UCSD-AML1 (cell line): ENCODE measurements around the gene STK10.

ENCODE experiments used
- DNase-seq: peaks from one replicate; lab custom pipeline; 2025; ENCODE audit not compliant: unreplicated experiment; lab: John Stamatoyannopoulos, UW

The STK10 gene

DNA sequence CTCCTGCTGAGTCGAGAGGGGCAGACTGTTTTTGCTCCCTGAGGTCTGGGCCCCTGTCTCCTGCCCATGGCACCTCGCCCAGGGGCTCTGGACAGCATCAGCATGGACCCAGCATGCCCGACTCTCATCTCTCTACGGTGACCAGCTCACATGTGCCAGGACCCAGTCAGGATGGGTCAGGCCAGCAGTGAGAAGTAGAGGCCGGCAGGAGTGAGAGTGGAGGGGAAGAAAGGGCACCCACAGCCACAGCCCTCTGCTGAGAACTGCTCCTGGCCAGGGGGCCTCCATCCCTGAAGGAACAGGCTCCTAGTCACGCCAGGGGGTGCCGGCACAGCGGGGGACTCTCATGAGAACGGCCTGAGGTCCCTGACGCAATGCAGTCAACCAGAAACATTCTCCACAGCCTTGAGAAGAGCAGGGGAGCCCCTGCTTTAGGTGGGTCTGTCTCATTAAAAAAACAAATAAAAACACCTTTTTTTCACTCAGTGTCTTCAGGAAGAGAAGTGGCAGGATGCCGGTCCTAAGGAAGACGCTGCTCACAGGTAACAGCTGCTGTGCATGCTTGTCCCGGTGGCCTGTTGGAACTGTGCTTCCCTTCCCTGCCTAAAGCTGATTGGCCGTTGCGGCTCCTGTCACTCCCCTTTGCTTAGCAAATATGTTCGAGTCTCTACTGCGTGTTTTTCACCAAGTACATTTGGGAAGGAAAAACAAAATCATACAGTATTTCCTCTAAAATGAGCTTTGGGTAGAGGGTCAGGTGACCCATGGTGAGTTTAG lies 95.9 kb downstream of the STK10 start:
- DNase-seq = no peak

DNA sequence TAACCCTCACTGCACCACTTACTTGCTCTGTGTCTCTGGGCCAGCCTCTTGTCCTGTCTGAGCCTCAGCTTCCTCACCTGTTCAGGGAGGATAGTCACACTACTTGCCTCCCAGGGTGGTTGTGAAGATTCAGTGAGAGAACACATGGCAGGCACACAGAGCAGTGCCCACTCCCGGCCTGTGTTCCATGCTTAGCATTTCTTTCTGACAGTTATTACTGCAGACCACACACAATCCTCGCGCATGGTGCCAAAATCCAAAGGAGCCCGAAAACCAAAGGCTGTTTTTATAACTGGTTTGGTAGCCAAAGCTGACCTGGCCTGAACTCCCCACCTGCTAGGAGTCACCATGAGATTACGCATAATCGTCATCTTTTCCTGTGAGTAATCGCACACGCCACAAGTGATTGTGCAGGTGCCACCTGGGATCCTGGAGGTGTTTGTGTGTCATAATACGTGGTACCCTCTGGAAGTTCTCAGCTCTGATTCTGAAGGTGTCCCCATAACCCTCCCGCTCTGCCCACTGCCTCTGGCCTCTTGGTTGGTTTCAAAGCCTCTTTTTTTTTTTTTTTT lies 97.0 kb downstream of the STK10 start:
- no peak for DNase-seq

- no peak for DNase-seq
These were observed 98.5 kb downstream of the STK10 start for GRCh38 chr5:172089298-172090117.

DNA sequence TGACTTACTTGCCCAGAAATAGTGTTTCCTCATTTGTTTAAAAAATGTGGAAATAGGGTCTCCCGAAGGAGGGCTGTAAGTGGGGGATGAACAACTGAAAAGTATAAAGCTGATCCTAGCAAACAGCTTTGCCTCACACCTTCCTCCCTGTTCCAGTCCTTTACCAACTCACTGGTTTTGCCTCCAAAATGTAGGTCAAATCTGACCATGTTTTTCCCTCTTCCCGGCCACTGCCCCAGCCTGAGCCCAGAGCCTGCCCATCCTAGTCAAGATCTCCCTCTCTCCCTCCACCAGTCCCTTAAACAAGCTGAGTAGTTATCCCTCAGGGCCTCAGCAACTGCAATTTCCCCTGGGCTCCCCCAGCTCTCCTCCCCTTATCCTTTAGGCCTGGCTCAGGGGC lies 99.2 kb downstream of the STK10 start:
- no peak for DNase-seq

DNA sequence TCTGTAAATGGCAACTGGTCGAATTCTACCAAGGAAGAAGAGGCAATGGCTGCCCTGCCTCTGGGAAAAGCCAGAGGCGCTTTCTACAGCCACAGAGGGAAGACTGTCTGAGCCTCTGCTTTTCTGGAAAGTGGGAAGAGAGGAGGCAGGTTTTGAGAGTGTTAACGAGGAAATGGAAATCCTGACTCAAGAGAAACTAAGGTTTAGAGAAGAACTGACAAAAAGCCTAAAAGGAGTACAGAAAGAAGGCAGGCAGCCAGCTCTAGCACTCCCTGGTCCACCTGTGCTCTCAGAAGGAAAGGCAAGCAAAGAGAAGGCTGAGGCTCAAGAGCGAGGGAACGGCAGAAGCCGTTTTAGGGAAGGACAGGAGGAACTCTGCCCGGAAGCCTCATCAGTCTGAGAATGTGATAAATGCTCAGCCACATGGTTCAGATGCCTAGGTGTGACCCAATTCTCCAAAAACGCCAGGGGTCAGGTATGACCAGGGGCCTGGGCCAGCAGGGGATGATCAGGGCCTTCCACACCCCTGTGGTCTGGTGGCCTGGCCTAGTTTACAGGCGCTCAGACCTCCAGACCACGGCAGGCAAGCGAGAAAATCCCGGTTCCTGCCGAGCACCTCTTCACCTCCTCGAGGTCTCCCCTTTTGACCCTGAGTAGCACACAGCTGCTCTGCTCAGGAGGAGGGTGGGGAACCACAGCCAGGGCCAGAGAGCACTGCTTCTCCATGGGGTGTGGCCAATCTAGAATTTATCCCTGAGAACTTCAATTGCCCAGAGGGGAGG lies 101.6 kb downstream of the STK10 start:
- no peak for DNase-seq

DNA sequence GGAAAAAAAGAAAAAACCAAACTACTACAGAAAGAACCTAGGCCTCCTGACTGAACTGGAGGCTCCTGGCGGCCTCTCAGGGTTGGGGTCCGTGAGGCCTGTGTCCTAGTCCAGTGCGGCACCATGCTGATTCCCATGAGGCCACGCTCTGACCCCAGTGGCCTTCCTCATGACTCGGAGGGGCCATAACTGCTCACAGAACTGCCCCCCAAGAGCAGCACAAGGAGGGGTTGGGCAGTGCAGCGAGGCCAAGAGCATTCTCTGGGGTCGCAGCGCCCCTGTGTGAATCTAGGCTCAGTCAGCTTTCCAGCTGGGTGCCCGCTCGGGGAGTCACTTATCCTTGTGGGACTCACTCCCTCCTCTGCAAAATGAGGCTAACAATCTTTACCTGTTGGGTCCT lies 102.3 kb downstream of the STK10 start:
- no peak for DNase-seq

GRCh38 chr5:172082180-172082579 lies 105.8 kb downstream of the STK10 start:
- no peak for DNase-seq

GRCh38 chr5:172079876-172080275 lies 108.1 kb downstream of the STK10 start:
- no peak for DNase-seq

GRCh38 chr5:172078726-172079345 lies 109.2 kb downstream of the STK10 start:
- peak; percentile 87 for DNase-seq

GRCh38 chr5:172077664-172078425 lies 110.2 kb downstream of the STK10 start:
- DNase-seq = no peak

- no peak for DNase-seq
These were observed 111.2 kb downstream of the STK10 start for GRCh38 chr5:172076761-172077244.

- DNase-seq = no peak
These were observed 112.4 kb downstream of the STK10 start for GRCh38 chr5:172075656-172076055.

GRCh38 chr5:172074896-172075295 lies 113.1 kb downstream of the STK10 start:
- no peak for DNase-seq

DNA sequence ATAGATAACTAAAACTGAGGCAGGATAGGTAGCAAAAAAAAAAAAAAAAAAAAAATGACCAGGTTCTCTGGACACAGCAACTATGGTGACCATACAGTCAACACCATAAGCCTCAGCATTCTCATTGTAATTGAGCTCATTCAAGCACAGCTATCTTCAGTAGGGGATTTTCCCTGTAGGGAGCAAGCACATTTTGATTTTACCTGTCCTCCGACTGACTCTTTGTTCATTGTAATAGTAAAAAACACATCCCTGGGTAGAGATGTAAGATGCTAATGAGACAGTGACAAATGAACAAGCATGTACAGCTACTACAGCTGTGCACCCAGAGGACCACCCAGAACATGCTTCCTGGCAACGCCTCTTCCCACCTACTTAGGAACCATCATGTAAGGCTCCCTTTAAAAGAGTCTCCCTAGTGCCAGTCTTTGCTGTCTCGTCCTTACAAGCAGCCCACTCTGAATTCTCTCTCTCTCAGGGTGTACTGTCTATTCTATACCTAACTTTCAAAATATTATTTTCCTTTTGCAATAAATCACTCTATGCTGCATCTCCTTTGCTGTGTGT lies 116.6 kb downstream of the STK10 start:
- DNase-seq = no peak

- DNase-seq = no peak
These were observed 122.5 kb downstream of the STK10 start for GRCh38 chr5:172065431-172066065.

DNA sequence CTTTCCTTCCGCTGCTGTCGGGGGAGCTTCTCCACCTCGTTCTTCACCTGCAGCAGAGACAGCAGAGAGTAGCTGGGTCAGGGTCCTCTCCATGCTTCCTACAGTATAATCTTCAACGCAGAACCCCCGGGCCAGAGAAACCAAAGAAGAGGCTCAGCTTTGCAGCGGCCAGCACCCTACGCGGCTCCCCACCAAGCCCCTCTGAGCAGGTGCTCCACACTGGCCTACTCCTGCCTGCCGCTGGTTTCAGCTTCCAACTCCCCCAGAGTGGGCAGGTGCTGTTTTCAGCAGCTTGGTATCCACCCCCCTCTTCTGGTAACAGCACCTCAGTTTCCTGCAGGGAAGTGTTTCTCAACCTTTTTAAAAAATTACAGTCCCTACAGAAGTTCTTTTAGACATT lies 123.3 kb downstream of the STK10 start:
- DNase-seq = no peak

DNA sequence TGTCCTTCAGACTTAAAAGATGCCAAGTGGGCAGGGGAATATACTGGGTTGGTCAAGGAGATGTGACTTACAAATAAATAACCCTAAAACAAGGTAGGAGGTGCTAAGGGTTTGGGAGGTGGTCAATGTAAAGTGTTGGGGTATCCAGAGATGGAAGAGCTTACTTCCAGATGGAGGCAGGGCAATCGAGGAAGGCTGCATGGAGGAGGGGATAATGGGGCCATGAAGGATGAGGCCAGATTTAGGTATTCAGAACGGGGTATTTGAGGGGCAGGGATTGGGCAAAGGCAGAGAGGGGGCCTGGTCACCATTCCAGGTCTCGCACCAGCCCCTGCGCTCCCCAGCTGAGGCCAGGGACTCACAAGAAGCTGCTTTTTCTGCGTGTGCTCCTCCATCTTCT lies 123.7 kb downstream of the STK10 start:
- no peak for DNase-seq

GRCh38 chr5:172063463-172064235 lies 124.4 kb downstream of the STK10 start:
- no peak for DNase-seq
